TTC549 (cell line): Measurements from ENCODE around the gene PDLIM1.

Experiments used
- FAIRE-seq: peaks from 2 replicates; lab custom pipeline; 2012; peaks lifted over from hg19 to GRCh38; lab: Jason Lieb, UNC

PDLIM1 gene

GRCh38 chr10:95263864-95264226 lies 27.0 kb downstream of the PDLIM1 start:
- no peak for FAIRE-seq

GRCh38 chr10:95262763-95263518 lies 27.9 kb downstream of the PDLIM1 start:
- no peak for FAIRE-seq

- no peak for FAIRE-seq
Measured at GRCh38 chr10:95261926-95262325, 28.9 kb downstream of the PDLIM1 start.

- FAIRE-seq, result no peak
Measured at GRCh38 chr10:95260909-95261552, 29.8 kb downstream of the PDLIM1 start.

- no peak for FAIRE-seq
Measured at GRCh38 chr10:95260397-95260881, 30.4 kb downstream of the PDLIM1 start.

- no peak for FAIRE-seq
Measured at GRCh38 chr10:95257849-95258248, 33.0 kb downstream of the PDLIM1 start.

GRCh38 chr10:95256268-95256667 lies 34.5 kb downstream of the PDLIM1 start:
- FAIRE-seq, result no peak

GRCh38 chr10:95254629-95255028 lies 36.2 kb downstream of the PDLIM1 start:
- FAIRE-seq, result no peak

- no peak for FAIRE-seq
Measured at GRCh38 chr10:95253686-95254085, 37.1 kb downstream of the PDLIM1 start.

- no peak for FAIRE-seq
Measured at GRCh38 chr10:95253007-95253406, 37.8 kb downstream of the PDLIM1 start.

- FAIRE-seq, result no peak
Measured at GRCh38 chr10:95250856-95251255, 39.9 kb downstream of the PDLIM1 start.

GRCh38 chr10:95249467-95249866 lies 41.3 kb downstream of the PDLIM1 start:
- no peak for FAIRE-seq

- FAIRE-seq, result no peak
Measured at GRCh38 chr10:95248989-95249388, 41.8 kb downstream of the PDLIM1 start.

- FAIRE-seq, result no peak
Measured at GRCh38 chr10:95247881-95248583, 42.8 kb downstream of the PDLIM1 start.

- no peak for FAIRE-seq
Measured at GRCh38 chr10:95247200-95247880, 43.5 kb downstream of the PDLIM1 start.

GRCh38 chr10:95246582-95247051 lies 44.2 kb downstream of the PDLIM1 start:
- no peak for FAIRE-seq

- FAIRE-seq, result no peak
Measured at GRCh38 chr10:95245425-95246055, 45.3 kb downstream of the PDLIM1 start.

- FAIRE-seq, result no peak
Measured at GRCh38 chr10:95244152-95244551, 46.7 kb downstream of the PDLIM1 start.

- FAIRE-seq, result no peak
Measured at GRCh38 chr10:95243318-95243617, 47.5 kb downstream of the PDLIM1 start.

GRCh38 chr10:95242581-95243317 lies 48.1 kb downstream of the PDLIM1 start:
- no peak for FAIRE-seq

- no peak for FAIRE-seq
Measured at GRCh38 chr10:95241533-95241932, 49.3 kb downstream of the PDLIM1 start.

GRCh38 chr10:95240811-95241210 lies 50.0 kb downstream of the PDLIM1 start:
- FAIRE-seq, result no peak
